GM06990 (cell line): ENCODE results near the gene LGALS3BP.

Experiments used
- DNase-seq: peaks from one replicate; pipeline ENCODE4 v3.0.0-alpha.2; 2011; ENCODE audit not compliant: insufficient read length; ENCODE audit errors: extremely low read depth
- H3K27me3 ChIP-seq: replicated peaks from 2 replicates; pipeline ENCODE4 v1.6.0; 2011; ENCODE audit warnings: low read length; ENCODE audit not compliant: control insufficient read depth, insufficient read depth
- H3K36me3 ChIP-seq: 2 replicates; pipeline ENCODE4 v1.5.1; 2011; ENCODE audit warnings: low read length; ENCODE audit not compliant: control insufficient read depth, insufficient read depth
- H3K4me3 ChIP-seq: replicated peaks from 2 replicates; pipeline ENCODE4 v1.5.1; 2011; ENCODE audit warnings: low read depth, mild to moderate bottlenecking, control low read depth, low read length
- TF ChIP-seq, protein P1 (sequence below): IDR thresholded peaks from 2 replicates; pipeline ENCODE4 v1.5.1; 2011; ENCODE audit warnings: low read length, control low read depth, mild to moderate bottlenecking, inconsistent platforms; ENCODE audit not compliant: insufficient read depth, poor library complexity, severe bottlenecking

The LGALS3BP gene

DNA sequence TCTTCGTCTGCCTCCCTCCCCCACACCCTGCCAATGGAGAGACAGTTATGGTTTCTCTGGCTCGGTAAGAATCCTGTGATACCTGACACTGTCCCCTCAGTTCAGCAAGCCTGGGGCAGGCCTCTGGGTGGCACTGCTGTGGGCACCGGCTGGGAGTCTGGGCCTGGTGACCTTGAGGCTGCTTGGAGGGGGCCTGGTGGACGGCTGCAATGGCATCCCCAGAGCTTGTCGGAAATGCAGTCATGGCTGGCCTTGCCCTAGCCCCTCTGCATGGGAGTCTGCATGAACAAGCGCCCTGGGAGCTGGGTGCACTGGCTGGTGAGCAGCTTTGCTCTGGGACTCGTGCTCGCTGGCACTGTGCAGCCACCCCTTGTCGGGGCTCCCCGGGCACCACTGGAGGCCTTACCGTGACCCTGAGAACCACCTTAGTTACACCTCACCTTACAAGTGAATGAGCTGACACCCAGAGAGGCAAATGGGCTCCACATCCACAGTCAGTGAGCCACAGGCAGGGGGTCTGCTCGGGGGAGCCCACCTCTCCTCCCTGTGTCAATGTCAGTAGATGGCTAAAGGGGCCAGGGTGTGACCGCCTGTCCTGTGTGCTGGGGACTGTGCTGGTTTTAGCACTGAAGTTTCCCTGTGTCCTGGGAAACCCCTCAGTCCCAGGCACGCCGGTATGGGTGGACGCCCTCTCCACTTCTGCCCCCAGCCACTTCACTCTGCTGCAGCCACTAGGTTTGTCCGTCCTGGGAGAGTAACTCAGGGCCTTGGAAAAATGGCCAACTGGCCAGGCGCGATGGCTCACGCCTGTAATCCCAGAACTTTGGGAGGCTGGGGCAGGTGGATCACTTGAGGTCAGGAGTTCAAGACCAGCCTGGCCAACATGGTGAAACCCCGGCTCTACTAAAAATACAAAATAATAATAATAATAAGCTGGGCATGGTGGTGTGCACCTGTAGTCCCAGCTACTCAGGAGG lies 1.4 kb downstream of the LGALS3BP start:
- Histone ChIP-seq H3K4me3 (no peak overlapping the region), H3K27me3 (no peaks in the 10 kb centered on the region; the same call in 1 of the 2 replicates), H3K36me3 (no peaks in the 10 kb centered on the region)
- TF ChIP-seq, protein P1, sequence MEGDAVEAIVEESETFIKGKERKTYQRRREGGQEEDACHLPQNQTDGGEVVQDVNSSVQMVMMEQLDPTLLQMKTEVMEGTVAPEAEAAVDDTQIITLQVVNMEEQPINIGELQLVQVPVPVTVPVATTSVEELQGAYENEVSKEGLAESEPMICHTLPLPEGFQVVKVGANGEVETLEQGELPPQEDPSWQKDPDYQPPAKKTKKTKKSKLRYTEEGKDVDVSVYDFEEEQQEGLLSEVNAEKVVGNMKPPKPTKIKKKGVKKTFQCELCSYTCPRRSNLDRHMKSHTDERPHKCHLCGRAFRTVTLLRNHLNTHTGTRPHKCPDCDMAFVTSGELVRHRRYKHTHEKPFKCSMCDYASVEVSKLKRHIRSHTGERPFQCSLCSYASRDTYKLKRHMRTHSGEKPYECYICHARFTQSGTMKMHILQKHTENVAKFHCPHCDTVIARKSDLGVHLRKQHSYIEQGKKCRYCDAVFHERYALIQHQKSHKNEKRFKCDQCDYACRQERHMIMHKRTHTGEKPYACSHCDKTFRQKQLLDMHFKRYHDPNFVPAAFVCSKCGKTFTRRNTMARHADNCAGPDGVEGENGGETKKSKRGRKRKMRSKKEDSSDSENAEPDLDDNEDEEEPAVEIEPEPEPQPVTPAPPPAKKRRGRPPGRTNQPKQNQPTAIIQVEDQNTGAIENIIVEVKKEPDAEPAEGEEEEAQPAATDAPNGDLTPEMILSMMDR = no peak
- DNase-seq = no peak

DNA sequence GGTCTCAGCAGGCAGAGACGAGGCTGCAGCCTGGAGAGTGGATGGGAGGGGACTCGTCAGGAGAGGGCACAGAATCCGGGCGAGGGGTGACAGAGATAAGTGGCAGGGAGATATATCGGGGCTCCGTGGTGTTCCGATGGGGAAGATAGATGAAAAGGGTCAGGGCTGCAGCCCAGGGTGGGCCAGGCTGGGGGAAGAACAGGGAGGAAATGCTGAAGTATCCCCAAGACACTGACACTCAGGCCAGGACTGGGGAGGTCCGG lies 2.1 kb downstream of the LGALS3BP start:
- H3K36me3 ChIP-seq = no peaks in the 10 kb centered on the region
- H3K4me3 ChIP-seq = no peak overlapping the region
- H3K27me3 ChIP-seq = no peaks in the 10 kb centered on the region; the same call in 1 of the 2 replicates
- no peak for DNase-seq
- TF ChIP-seq, protein P1 = no peak

DNA sequence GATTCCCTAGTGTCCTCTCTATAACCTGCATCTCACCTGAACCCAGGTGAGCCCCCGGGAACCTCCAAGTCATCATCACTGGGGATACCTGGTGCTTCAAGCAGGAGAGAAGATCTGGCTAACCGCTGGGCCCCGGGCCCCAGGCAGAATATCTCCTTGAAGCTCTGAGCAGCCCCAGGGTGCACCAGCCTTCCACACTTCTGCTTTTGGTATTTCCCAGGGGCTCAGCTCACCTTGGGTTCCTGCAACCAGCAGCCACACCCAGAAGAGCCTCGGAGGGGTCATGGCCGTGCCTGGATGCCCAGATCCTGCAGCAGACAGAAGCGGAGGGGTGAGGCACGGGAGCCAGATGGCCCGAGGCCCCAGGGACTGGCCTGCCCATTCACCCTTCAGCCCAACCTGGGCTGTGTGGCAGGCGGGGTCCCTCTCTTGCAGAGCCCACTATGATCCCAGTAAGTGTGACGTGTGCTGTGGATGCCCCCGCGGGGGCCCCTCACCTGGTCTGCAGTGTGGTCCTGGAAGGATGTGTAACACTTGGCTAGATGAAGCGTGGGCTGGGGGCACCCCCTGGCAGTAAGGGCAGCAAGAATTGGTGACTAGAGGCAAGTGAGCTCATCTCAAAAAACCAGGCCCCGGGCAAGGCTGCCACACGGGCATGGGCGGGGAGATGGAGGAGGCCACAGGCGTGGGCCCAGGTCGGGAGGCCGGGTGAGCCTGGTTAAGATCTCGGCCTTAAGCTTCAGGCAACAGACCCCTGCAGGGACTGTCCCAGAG lies 2.6 kb downstream of the LGALS3BP start:
- Histone ChIP-seq H3K4me3 (no peak overlapping the region), H3K36me3 (no peaks in the 10 kb centered on the region), H3K27me3 (no peaks in the 10 kb centered on the region; the same call in 1 of the 2 replicates)
- no peak for DNase-seq
- TF ChIP-seq, protein P1 = no peak

DNA sequence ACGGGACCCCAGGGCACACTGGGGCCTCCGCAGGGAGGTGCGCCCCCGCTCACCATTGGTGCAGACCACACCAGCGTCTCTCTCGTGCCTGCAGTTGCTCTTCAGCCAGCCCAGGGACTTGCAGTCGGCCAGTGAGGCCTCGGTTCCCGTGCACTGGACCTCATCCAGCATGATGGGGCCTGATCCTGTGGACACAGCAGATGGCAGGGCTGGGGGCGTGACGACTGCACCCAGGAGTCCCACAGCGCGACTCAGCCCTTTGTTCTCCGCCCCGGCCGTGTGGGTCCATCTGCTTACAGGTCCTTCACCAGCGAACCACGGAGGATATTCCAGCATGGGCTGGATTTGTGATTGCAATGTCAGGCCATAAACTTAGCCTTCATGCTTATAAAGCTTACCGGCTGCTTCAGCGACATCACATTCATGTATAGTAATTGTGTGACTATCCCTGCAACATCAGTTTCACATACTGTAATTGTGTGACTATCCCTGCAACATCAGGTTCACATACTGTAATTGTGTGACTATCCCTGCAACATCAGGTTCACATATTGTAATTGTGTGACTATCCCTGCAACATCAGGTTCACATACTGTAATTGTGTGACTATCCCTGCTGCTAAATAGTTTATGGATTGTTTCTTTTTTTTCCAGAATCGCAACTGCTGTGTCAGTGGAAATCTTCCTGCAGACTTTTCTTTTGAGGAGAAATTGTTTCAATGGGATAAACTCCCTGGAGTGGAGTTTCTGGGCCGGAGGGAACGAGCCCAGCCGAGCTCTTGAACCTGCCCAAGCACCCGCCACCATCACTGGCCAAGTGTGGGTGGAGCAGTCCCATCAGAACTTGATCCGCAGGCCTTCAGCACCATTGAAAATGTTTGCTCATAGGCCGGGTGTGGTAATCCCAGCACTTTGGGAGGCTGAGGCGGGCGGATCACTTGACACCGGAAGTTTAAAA lies 4.8 kb downstream of the LGALS3BP start:
- H3K27me3 ChIP-seq = no peaks in the 10 kb centered on the region; the same call in 1 of the 2 replicates
- no peak for DNase-seq
- H3K4me3 ChIP-seq = no peak overlapping the region
- no peaks in the 10 kb centered on the region for H3K36me3 ChIP-seq
- TF ChIP-seq, protein P1 = no peak

DNA sequence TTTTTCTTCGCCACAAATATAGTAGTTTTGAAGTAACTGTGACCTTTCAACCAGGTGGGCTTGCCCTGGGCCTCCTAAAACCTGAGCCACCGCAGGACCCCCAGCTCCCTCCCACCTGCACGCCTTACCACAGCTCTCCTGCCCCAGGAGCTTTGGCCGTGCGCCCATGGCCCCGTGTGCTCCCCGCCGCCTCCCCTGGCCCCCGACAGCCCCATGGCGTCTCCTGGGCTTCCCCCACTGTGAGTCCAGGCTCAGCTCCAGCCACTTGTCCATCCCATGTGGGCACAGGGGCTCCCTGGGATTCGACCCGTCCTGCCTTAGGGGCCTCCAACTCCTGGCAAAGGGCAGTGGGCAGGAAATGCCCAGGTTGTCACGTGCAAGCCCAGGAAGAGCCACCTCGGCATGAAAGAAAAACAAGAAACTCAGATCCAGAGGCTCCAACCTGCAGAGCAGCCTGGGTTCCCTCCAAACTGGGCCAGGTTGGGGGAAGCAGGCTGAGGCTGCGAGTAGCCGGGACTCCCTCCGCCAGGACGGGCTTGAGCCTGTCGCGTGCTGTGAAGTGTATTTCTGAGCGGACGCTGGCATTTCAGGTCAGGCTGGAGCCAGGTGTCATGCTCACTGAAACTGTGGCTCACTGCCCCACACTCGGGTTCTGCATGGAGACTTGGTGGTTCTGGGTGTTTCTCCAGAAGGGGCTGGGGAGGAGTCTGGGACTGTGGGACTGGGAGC lies 5.8 kb downstream of the LGALS3BP start:
- no peaks in the 10 kb centered on the region for H3K36me3 ChIP-seq
- no peaks in the 10 kb centered on the region; the same call in 1 of the 2 replicates for H3K27me3 ChIP-seq
- TF ChIP-seq, protein P1 = no peak
- no peak for DNase-seq
- no peak overlapping the region for H3K4me3 ChIP-seq
